ENCODE results near the gene KLHDC9.

Gene KLHDC9

DNA sequence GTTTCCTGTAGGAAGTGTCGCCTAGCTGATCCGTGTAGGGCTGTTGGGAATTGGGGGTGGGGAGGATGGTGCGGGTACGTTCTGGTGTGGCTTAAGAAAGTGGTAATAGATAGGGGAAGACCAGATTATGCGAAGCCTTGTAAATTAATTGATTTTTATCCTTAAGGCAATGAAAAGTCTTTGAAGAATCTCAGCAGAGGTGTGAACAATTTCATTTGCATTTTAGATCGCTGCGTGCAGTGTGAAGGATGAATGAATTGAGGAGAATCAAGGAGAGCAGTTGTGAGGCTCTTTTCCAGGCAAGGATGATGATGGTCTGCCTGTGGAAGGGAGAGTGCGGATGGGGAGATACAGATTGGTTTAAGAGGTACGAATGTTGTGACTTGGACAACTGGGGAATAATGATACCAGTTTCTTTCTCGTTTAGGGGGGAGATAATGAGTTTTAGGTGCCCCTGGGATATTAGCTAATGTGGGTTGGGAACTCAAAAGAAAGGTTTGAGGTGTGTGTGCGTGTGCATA is 35.1 kb downstream of the KLHDC9 start:
- Histone ChIP-seq H3K27ac (ENCODE audit: low read depth, low read length) (peak overlapping the region; percentile 89), H3K9me3 (ENCODE audit: control insufficient read depth, insufficient read depth, low read depth, low read length) (no peaks in the 10 kb centered on the region), H3K9ac (ENCODE audit: low read length) (peak overlapping the region; percentile 90), H3K4me1 (ENCODE audit: control insufficient read depth, insufficient read depth, low read length) (0 out of 2 replicates have a peak, but pooled peaks cover 7% of the 10 kb centered on the region), H3K27me3 (ENCODE audit: control insufficient read depth, insufficient read depth, low read length) (no peaks in the 10 kb centered on the region), H3K4me3 (ENCODE audit: low read depth, low read length) (peak overlapping the region; percentile 92), H3K36me3 (ENCODE audit: control insufficient read depth, insufficient read depth, low read length) (peaks cover 20% of the 10 kb centered on the region)

DNA sequence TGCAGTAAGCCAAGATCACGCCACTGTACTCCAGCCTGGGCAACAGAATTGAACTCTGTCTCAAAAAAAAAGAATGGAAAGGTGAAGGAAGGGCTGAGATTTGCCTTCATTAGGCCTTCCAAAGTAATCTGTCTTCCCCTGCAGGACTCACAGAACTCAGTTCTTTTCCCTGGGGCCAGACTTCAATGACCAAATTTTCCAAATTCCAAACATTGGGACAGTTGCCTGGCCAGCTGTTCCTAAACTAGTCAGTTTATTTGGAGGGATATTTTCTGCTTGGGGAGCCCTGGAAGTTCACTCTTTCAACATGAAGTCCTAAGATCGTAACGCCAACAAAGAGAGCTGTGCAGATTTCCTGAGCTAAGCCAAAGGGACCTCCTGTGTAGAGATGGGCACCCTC is 39.7 kb downstream of the KLHDC9 start:
- H3K4me1 ChIP-seq (ENCODE audit: control insufficient read depth, insufficient read depth, low read length), result no peaks in the 10 kb centered on the region
- H3K27ac ChIP-seq (ENCODE audit: low read depth, low read length), result no peak overlapping the region
- H3K9me3 ChIP-seq (ENCODE audit: control insufficient read depth, insufficient read depth, low read depth, low read length), result no peaks in the 10 kb centered on the region
- no peaks in the 10 kb centered on the region for H3K36me3 ChIP-seq (ENCODE audit: control insufficient read depth, insufficient read depth, low read length)
- H3K9ac ChIP-seq (ENCODE audit: low read length), result no peak overlapping the region
- H3K4me3 ChIP-seq (ENCODE audit: low read depth, low read length), result no peak overlapping the region
- H3K27me3 ChIP-seq (ENCODE audit: control insufficient read depth, insufficient read depth, low read length), result no peaks in the 10 kb centered on the region

DNA sequence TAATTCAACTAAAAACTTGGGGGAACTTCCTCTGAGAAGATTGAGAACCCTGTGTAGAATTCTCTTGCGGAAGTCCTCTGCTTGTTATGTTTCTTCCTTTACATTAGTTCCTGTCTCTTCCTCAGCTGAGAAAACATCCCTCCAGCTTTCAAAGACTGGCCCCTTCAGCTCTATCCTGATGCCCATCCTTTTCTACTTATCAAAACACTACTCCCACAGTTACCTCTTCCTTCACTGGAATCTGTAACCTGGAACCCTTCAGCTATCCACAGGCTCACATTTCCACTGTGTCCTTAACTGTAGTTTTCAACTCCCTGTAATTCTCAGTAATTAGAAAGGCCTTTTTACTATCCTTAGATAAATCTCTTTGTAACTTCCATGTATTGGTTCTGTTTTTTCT is 40.3 kb downstream of the KLHDC9 start:
- H3K4me3 ChIP-seq (ENCODE audit: low read depth, low read length), result no peak overlapping the region
- no peaks in the 10 kb centered on the region for H3K27me3 ChIP-seq (ENCODE audit: control insufficient read depth, insufficient read depth, low read length)
- H3K36me3 ChIP-seq (ENCODE audit: control insufficient read depth, insufficient read depth, low read length), result no peaks in the 10 kb centered on the region
- H3K27ac ChIP-seq (ENCODE audit: low read depth, low read length), result no peak overlapping the region
- H3K9me3 ChIP-seq (ENCODE audit: control insufficient read depth, insufficient read depth, low read depth, low read length), result no peaks in the 10 kb centered on the region
- no peaks in the 10 kb centered on the region for H3K4me1 ChIP-seq (ENCODE audit: control insufficient read depth, insufficient read depth, low read length)
- no peak overlapping the region for H3K9ac ChIP-seq (ENCODE audit: low read length)

DNA sequence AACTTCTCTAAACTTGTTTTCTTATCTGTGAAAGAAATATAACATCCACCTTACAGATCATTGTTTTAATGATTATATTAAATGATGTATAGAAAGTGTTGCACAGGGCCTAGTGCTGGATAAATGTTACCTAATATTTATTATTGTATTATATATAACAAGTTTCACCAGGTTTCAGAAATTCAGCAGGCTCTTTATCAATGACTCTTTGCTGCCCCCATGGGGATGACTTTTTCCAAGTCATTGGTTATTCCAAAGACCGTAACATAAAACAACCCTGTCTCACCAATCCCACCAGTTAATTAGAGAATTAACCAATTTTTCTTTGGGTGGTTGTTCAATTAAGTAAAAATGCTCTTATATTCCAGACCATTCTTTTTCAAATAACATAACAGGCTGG is 41.6 kb downstream of the KLHDC9 start:
- Histone ChIP-seq H3K36me3 (ENCODE audit: control insufficient read depth, insufficient read depth, low read length) (no peaks in the 10 kb centered on the region), H3K4me3 (ENCODE audit: low read depth, low read length) (no peak overlapping the region), H3K9me3 (ENCODE audit: control insufficient read depth, insufficient read depth, low read depth, low read length) (no peaks in the 10 kb centered on the region), H3K9ac (ENCODE audit: low read length) (no peak overlapping the region), H3K27ac (ENCODE audit: low read depth, low read length) (no peak overlapping the region), H3K27me3 (ENCODE audit: control insufficient read depth, insufficient read depth, low read length) (no peaks in the 10 kb centered on the region), H3K4me1 (ENCODE audit: control insufficient read depth, insufficient read depth, low read length) (no peaks in the 10 kb centered on the region)

DNA sequence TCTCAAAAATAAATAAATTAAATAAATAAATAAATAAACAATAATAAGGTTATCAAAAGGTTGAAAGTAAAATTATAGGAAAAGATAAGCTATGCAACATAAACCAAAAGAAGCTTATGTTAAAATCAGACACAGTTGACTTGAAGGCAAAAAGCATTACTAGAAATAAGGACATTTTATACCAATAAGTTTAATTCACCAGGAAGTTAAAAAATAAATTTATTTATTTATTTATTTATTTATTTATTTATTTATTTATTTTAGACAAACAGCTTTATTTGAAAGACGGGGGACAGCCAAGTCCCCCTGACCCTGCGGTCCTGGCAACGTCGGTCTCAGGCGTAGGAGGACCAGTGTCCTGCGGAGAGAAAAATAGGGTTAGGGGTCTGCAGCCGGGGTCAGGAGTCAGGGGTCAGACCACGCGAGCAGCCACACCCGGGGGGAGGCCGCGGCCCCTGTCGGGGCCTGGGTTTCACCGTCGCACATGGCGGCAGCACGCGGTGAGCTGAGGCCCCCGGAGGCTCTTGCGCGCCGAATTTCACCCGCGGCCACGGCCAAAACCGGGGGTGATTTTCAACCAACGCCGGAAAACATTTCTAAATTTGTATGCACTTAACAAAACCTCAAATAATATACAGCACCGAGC is 42.7 kb downstream of the KLHDC9 start:
- no peak overlapping the region for H3K9ac ChIP-seq (ENCODE audit: low read length)
- no peaks in the 10 kb centered on the region for H3K4me1 ChIP-seq (ENCODE audit: control insufficient read depth, insufficient read depth, low read length)
- no peaks in the 10 kb centered on the region for H3K27me3 ChIP-seq (ENCODE audit: control insufficient read depth, insufficient read depth, low read length)
- no peak overlapping the region for H3K27ac ChIP-seq (ENCODE audit: low read depth, low read length)
- H3K4me3 ChIP-seq (ENCODE audit: low read depth, low read length), result no peak overlapping the region
- no peaks in the 10 kb centered on the region for H3K9me3 ChIP-seq (ENCODE audit: control insufficient read depth, insufficient read depth, low read depth, low read length)
- H3K36me3 ChIP-seq (ENCODE audit: control insufficient read depth, insufficient read depth, low read length), result no peaks in the 10 kb centered on the region

DNA sequence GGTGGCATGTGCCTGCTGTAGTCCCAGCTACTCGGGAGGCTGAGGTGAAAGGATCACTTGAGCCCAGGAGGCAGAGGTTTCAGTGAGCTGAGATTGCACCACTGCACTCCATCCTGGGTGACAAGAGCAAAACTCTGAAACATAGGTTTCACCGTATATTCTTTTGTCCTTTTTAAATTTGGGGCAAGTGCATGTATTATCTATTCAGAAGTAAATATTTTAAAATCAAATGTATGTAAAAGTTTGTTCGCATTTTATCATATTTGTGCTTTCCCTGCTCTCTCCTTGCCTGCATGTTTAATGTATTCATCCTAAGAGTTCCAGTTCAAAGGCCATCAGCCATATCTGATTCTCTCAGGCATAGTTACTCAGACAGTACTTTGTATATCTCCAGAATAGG is 47.7 kb downstream of the KLHDC9 start:
- Histone ChIP-seq H3K9me3 (ENCODE audit: control insufficient read depth, insufficient read depth, low read depth, low read length) (no peaks in the 10 kb centered on the region), H3K27ac (ENCODE audit: low read depth, low read length) (no peak overlapping the region), H3K9ac (ENCODE audit: low read length) (no peak overlapping the region), H3K4me3 (ENCODE audit: low read depth, low read length) (no peak overlapping the region), H3K36me3 (ENCODE audit: control insufficient read depth, insufficient read depth, low read length) (no peaks in the 10 kb centered on the region), H3K4me1 (ENCODE audit: control insufficient read depth, insufficient read depth, low read length) (no peaks in the 10 kb centered on the region), H3K27me3 (ENCODE audit: control insufficient read depth, insufficient read depth, low read length) (no peaks in the 10 kb centered on the region)
